Activated CD8-positive, alpha-beta T cell treated with anti-CD3 and anti-CD28 coated beads, Interleukin-2, amount 10 ng/mL, durations not matched to agents 7 days and 5 days (primary cell): ENCODE results near the gene GPC1. TPM values are rescaled to one million over a fixed set of nuclear protein-coding genes. Genes with fewer than 3 reads are reported as not detected.

Experiments
- ATAC-seq: fragments of 150-1000 bp; cut with Tn5 transposase; one replicate; pipeline ENCODE4 v1.10.0; 2021; ENCODE audit warnings: moderate library complexity
- CTCF ChIA-PET: fragments of 350-600 bp; sonication (Branson Sonifier 250); formaldehyde crosslinking; loops from one replicate; lab custom pipeline; 2021; ENCODE audit warnings: antibody characterized with exemption; lab: Charles Lee
- POLR2A ChIA-PET: fragments of 350-600 bp; sonication (Branson Sonifier 250); formaldehyde crosslinking; loops from one replicate; lab custom pipeline; 2021; ENCODE audit warnings: antibody characterized with exemption; lab: Charles Lee
- DNase-seq: peaks from one replicate; pipeline ENCODE4 v3.0.0-alpha.2; 2020
- H3K27ac Mint-ChIP-seq: one replicate; pipeline ENCODE4 v1.8.0; 2021; ENCODE audit warnings: mild to moderate bottlenecking, mixed read lengths
- H3K27me3 Mint-ChIP-seq: one replicate; pipeline ENCODE4 v1.8.0; 2021; ENCODE audit warnings: low read depth, mixed read lengths
- H3K36me3 Mint-ChIP-seq: one replicate; pipeline ENCODE4 v1.8.0; 2021; ENCODE audit warnings: low read depth, mixed read lengths
- H3K4me1 Mint-ChIP-seq: one replicate; pipeline ENCODE4 v1.8.0; 2021; ENCODE audit warnings: low read depth, mixed read lengths
- H3K4me3 Mint-ChIP-seq: one replicate; pipeline ENCODE4 v1.8.0; 2021; ENCODE audit warnings: mild to moderate bottlenecking, mixed read lengths
- H3K9me3 Mint-ChIP-seq: one replicate; pipeline ENCODE4 v1.8.0; 2022; ENCODE audit warnings: mixed read lengths; ENCODE audit not compliant: insufficient read depth
- total RNA-seq, 2 experiments: library from RNA; stranded (reverse); gene quantifications; one replicate each; pipeline ENCODE4 v1.2.3, GENCODE V29; 2021

GPC1 gene
- total RNA-seq, 2 experiments from 2014 or later = 4.4 to 5.7 TPM

GRCh38 chr2:240460253-240460711 is 24.8 kb downstream of the GPC1 start:
- ChIA-PET POLR2A (no interaction called here), CTCF (no interaction called here)
- DNase-seq = no peak
- ATAC-seq = no peak
- H3K27me3 Mint-ChIP-seq = peaks cover 10% of the 10 kb centered on the region
- no peaks in the 10 kb centered on the region for H3K36me3 Mint-ChIP-seq
- H3K4me1 Mint-ChIP-seq = no peaks in the 10 kb centered on the region
- H3K4me3 Mint-ChIP-seq = no peak overlapping the region
- no peak overlapping the region for H3K27ac Mint-ChIP-seq
- no peaks in the 10 kb centered on the region for H3K9me3 Mint-ChIP-seq

DNA sequence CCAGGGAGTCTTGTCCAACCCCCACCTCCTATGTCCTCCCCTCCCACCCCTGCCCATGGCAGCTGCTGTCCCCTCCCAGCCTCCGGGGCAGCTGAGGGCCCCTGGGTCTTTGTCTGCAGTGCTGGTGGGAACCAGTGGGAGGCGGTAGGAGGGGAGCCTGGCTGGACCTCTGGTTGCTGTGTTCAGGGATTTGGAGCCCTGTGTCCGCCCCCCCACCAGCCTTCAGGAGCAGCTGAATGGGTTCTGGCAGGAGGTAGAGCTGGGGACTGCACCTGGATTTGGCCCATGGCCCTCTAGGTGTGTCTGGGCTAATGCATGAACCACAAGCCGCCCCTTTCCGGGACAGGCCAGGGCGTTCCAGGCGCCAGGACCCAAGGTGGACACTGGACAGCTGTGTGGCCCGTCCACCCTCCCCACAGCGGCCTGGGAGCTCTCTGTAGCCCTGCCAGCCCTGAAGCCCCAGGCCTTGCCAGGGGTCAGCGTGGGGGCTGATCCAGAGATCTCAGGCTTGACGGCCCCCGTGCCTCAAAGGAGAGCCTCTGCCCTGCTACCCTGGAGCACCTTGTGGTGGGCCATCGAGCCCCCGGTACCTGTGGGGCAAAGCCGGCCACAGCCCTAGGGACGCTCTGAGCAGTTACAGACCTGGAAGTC is 25.4 kb downstream of the GPC1 start:
- no peaks in the 10 kb centered on the region for H3K36me3 Mint-ChIP-seq
- POLR2A ChIA-PET = no interaction called here
- H3K27me3 Mint-ChIP-seq = peaks cover 9% of the 10 kb centered on the region
- H3K9me3 Mint-ChIP-seq = no peaks in the 10 kb centered on the region
- ATAC-seq (no peak), DNase-seq (no peak)
- H3K4me3 Mint-ChIP-seq = no peak overlapping the region
- H3K4me1 Mint-ChIP-seq = no peaks in the 10 kb centered on the region
- no peak overlapping the region for H3K27ac Mint-ChIP-seq
- CTCF ChIA-PET = no interaction called here

GRCh38 chr2:240461471-240462072 is 26.1 kb downstream of the GPC1 start:
- H3K4me1 Mint-ChIP-seq = no peaks in the 10 kb centered on the region
- H3K9me3 Mint-ChIP-seq = no peaks in the 10 kb centered on the region
- ChIA-PET CTCF (no interaction called here), POLR2A (no interaction called here)
- H3K27ac Mint-ChIP-seq = no peak overlapping the region
- H3K27me3 Mint-ChIP-seq = peaks cover 5% of the 10 kb centered on the region
- H3K36me3 Mint-ChIP-seq = no peaks in the 10 kb centered on the region
- no peak overlapping the region for H3K4me3 Mint-ChIP-seq
- no peak for DNase-seq
- ATAC-seq = no peak

DNA sequence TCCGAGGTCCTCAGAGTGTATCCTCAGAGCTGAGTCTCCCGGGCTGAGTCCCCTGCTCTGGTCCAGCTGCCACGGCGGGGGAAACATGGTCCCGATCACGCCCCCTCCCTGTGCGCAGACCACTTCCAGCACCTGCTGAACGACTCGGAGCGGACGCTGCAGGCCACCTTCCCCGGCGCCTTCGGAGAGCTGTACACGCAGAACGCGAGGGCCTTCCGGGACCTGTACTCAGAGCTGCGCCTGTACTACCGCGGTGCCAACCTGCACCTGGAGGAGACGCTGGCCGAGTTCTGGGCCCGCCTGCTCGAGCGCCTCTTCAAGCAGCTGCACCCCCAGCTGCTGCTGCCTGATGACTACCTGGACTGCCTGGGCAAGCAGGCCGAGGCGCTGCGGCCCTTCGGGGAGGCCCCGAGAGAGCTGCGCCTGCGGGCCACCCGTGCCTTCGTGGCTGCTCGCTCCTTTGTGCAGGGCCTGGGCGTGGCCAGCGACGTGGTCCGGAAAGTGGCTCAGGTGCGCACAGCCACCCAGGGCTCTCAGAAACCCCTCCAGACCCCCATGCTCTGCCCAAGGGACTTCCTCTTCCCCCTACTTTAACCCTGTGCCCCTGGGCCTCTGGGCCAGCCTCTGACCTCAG is 26.7 kb downstream of the GPC1 start:
- Mint-ChIP-seq H3K4me1 (no peaks in the 10 kb centered on the region), H3K9me3 (no peaks in the 10 kb centered on the region), H3K27ac (no peak overlapping the region), H3K4me3 (no peak overlapping the region), H3K36me3 (no peaks in the 10 kb centered on the region), H3K27me3 (no peaks in the 10 kb centered on the region)
- DNase-seq (no peak), ATAC-seq (no peak)
- CTCF ChIA-PET = no interaction called here
- POLR2A ChIA-PET = no interaction called here

DNA sequence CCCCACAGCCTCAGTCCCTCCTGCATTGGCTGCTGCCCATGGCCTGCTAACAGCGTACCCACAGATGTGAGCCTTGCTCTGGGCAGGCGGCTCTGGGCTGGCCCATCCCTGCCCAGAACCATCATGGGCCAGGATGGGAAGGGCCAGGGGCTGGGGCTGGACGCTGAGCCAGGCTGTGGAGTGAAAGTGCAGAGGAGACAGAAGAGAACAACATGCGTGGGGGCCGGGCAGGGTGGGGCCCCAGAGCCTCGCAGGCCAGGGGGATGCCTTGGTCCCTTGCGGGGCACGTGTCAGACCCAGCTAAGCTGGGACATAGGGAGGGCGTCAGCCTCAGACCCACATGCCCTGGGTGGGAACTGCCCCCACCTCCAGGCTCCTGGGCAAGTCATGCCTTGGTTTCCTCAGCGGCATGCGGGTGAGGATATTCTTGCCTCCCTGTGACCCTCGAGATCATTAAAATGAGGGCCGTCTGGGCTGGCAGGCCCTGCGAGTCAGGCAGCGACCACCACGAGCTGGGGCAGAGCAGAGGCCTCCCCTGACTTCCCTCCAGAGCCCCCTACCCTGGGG is 27.3 kb downstream of the GPC1 start:
- Mint-ChIP-seq H3K4me1 (no peaks in the 10 kb centered on the region), H3K9me3 (no peaks in the 10 kb centered on the region), H3K27ac (no peak overlapping the region), H3K27me3 (no peaks in the 10 kb centered on the region), H3K36me3 (no peaks in the 10 kb centered on the region), H3K4me3 (no peak overlapping the region)
- ChIA-PET CTCF (no interaction called here), POLR2A (interaction anchor here (0.5 kb wide), 1 partner anchor 1061 kb away, joined by 3 read pairs; no protein-coding TSS in a partner anchor)
- ATAC-seq = no peak
- DNase-seq = no peak

DNA sequence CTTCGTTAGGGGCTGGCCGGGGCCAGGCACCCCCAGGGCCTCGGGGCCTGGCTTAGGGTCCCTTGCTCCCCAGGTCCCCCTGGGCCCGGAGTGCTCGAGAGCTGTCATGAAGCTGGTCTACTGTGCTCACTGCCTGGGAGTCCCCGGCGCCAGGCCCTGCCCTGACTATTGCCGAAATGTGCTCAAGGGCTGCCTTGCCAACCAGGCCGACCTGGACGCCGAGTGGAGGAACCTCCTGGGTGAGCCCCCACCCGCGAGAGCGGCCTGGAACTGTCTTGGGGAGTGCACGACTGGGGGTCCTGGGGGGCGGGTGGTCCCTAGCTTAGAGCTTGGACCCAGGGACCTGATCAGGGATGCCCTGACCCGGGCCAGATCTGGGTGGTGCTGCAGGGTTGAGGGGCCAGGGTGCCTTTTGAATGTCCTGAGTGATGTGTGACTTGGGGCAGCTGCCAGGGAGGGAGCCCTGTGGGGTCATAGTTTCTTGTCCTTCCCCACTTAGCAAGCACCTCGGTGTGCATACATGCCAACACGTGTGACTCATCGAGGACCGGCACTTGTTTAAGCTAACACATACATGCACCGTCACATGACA is 27.9 kb downstream of the GPC1 start:
- no peaks in the 10 kb centered on the region for H3K27me3 Mint-ChIP-seq
- H3K4me1 Mint-ChIP-seq = no peaks in the 10 kb centered on the region
- POLR2A ChIA-PET = no interaction called here
- H3K4me3 Mint-ChIP-seq = no peak overlapping the region
- DNase-seq (no peak), ATAC-seq (no peak)
- no peaks in the 10 kb centered on the region for H3K9me3 Mint-ChIP-seq
- H3K36me3 Mint-ChIP-seq = no peaks in the 10 kb centered on the region
- H3K27ac Mint-ChIP-seq = no peak overlapping the region
- CTCF ChIA-PET = no interaction called here

- ATAC-seq (no peak), DNase-seq (no peak)
- no peaks in the 10 kb centered on the region for H3K9me3 Mint-ChIP-seq
- no peak overlapping the region for H3K27ac Mint-ChIP-seq
- ChIA-PET POLR2A (no interaction called here), CTCF (no interaction called here)
- no peaks in the 10 kb centered on the region for H3K4me1 Mint-ChIP-seq
- H3K4me3 Mint-ChIP-seq = no peak overlapping the region
- H3K27me3 Mint-ChIP-seq = no peaks in the 10 kb centered on the region
- H3K36me3 Mint-ChIP-seq = no peaks in the 10 kb centered on the region
These were observed 28.5 kb downstream of the GPC1 start for GRCh38 chr2:240463866-240464481.

GRCh38 chr2:240464514-240465241 is 29.2 kb downstream of the GPC1 start:
- ChIA-PET POLR2A (no interaction called here), CTCF (no interaction called here)
- H3K36me3 Mint-ChIP-seq = no peaks in the 10 kb centered on the region
- H3K9me3 Mint-ChIP-seq = no peaks in the 10 kb centered on the region
- DNase-seq (no peak), ATAC-seq (no peak)
- H3K27me3 Mint-ChIP-seq = no peaks in the 10 kb centered on the region
- H3K4me3 Mint-ChIP-seq = no peak overlapping the region
- H3K27ac Mint-ChIP-seq = no peak overlapping the region
- no peaks in the 10 kb centered on the region for H3K4me1 Mint-ChIP-seq

DNA sequence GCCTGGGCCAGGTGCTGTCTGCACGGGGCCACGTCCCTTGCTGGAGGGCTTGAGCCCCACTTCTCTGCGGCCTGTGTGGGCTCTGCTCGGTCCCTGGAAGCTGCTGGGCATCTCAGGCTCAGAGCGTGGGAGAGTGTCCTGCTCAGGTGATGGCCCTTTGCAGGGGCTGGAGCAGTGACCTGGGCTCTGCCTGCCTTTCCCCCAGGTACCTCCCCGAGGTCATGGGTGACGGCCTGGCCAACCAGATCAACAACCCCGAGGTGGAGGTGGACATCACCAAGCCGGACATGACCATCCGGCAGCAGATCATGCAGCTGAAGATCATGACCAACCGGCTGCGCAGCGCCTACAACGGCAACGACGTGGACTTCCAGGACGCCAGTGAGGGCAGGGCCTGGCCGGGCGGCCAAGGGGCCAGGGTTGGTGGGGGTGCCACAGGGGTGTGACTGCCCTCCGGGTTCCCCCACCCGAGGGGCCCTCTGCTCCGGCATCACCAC is 29.9 kb downstream of the GPC1 start:
- ChIA-PET CTCF (no interaction called here), POLR2A (no interaction called here)
- ATAC-seq = no peak
- H3K27ac Mint-ChIP-seq = no peak overlapping the region
- H3K36me3 Mint-ChIP-seq = no peaks in the 10 kb centered on the region
- peak; percentile 13 for DNase-seq
- H3K9me3 Mint-ChIP-seq = no peaks in the 10 kb centered on the region
- H3K4me3 Mint-ChIP-seq = no peak overlapping the region
- H3K27me3 Mint-ChIP-seq = no peaks in the 10 kb centered on the region
- no peaks in the 10 kb centered on the region for H3K4me1 Mint-ChIP-seq

DNA sequence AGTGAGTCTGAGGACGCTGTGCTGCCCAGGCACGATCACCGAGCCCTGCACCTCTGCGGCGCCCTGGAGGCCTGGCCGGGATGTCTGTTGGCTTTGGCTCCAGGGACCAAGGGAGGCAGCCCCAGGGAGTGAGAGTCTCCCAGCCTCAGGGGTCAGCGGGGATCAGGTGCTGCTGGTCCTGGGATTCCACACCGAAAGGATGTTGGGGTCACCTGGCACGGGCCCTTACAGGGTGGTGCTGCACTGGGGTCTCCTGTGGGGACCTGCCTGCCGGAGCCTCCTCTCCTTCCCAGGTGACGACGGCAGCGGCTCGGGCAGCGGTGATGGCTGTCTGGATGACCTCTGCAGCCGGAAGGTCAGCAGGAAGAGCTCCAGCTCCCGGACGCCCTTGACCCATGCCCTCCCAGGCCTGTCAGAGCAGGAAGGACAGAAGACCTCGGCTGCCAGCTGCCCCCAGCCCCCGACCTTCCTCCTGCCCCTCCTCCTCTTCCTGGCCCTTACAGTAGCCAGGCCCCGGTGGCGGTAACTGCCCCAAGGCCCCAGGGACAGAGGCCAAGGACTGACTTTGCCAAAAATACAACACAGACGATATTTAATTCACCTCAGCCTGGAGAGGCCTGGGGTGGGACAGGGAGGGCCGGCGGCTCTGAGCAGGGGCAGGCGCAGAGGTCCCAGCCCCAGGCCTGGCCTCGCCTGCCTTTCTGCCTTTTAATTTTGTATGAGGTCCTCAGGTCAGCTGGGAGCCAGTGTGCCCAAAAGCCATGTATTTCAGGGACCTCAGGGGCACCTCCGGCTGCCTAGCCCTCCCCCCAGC is 30.5 kb downstream of the GPC1 start:
- no peaks in the 10 kb centered on the region for H3K27me3 Mint-ChIP-seq
- DNase-seq = peak; percentile 6
- H3K4me3 Mint-ChIP-seq = no peak overlapping the region
- no peak for ATAC-seq
- no peaks in the 10 kb centered on the region for H3K4me1 Mint-ChIP-seq
- POLR2A ChIA-PET = no interaction called here
- no peaks in the 10 kb centered on the region for H3K36me3 Mint-ChIP-seq
- no peaks in the 10 kb centered on the region for H3K9me3 Mint-ChIP-seq
- no peak overlapping the region for H3K27ac Mint-ChIP-seq
- CTCF ChIA-PET = no interaction called here
